Measurements from ENCODE around the gene SMOC2.

SMOC2 gene

GRCh38 chr6:168632694-168633093, 191.7 kb downstream of the SMOC2 start:
- Histone ChIP-seq H3K4me1 (ENCODE audit: control insufficient read depth, insufficient read depth, low read length) (no peaks in the 10 kb centered on the region; the same call in 1 of the 2 replicates), H3K4me3 (ENCODE audit: low read length) (no peak overlapping the region), H3K9me3 (ENCODE audit: control insufficient read depth, insufficient read depth, low read length) (no peaks in the 10 kb centered on the region), H3K36me3 (ENCODE audit: control insufficient read depth, insufficient read depth, low read length) (no peaks in the 10 kb centered on the region), H3K27me3 (ENCODE audit: control insufficient read depth, insufficient read depth, low read length) (no peaks in the 10 kb centered on the region), H3K27ac (ENCODE audit: low read length) (no peak overlapping the region)
- no CpG with 5 or more reads among the region's 3 CpGs for WGBS (ENCODE audit: insufficient coverage, insufficient read length)
- DNase-seq (ENCODE audit: low read depth, low spot score): no peak

DNA sequence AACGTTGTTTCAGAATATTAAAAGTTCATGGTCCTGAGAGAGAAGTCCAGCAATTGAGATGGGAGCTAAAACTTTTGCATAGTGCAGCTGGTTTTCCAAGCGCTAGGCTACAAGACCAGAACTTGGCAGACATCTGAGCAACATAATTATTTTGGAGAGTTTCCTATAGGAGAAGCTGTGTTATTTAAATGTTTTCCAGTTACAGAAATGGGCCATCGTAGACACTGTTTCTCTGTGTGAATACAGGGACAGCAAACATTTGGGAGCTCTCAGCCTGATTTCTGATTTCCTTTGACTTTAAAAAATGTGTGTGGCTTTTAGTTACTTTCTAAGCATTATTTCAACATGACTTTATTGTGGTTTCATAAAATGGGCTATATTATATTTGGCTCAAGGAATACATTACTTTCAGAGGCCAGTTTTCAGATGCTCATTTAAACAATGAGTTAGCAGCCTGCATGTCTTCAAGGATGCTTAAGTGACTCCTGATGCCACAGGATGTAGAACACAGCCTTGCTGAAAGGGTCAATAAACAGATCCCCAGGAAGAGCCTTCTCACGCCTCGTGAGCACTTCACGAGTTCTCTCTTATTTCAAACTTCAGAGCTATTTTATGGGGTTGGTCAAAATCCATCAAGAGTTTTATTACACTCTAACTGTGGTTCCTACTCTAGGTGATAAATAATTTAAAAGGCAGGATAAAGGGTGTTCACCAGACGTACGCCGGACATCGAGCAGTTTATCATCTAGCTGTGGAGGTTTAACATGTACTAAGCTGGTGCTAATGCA, 193.8 kb downstream of the SMOC2 start:
- DNase-seq (ENCODE audit: low read depth, low spot score): no peak
- Histone ChIP-seq H3K27ac (ENCODE audit: low read length) (no peak overlapping the region), H3K4me1 (ENCODE audit: control insufficient read depth, insufficient read depth, low read length) (no peaks in the 10 kb centered on the region; the same call in 1 of the 2 replicates), H3K27me3 (ENCODE audit: control insufficient read depth, insufficient read depth, low read length) (no peaks in the 10 kb centered on the region), H3K4me3 (ENCODE audit: low read length) (no peak overlapping the region), H3K9me3 (ENCODE audit: control insufficient read depth, insufficient read depth, low read length) (no peaks in the 10 kb centered on the region), H3K36me3 (ENCODE audit: control insufficient read depth, insufficient read depth, low read length) (no peaks in the 10 kb centered on the region)
- no CpG with 5 or more reads among the region's 10 CpGs for WGBS (ENCODE audit: insufficient coverage, insufficient read length)

DNA sequence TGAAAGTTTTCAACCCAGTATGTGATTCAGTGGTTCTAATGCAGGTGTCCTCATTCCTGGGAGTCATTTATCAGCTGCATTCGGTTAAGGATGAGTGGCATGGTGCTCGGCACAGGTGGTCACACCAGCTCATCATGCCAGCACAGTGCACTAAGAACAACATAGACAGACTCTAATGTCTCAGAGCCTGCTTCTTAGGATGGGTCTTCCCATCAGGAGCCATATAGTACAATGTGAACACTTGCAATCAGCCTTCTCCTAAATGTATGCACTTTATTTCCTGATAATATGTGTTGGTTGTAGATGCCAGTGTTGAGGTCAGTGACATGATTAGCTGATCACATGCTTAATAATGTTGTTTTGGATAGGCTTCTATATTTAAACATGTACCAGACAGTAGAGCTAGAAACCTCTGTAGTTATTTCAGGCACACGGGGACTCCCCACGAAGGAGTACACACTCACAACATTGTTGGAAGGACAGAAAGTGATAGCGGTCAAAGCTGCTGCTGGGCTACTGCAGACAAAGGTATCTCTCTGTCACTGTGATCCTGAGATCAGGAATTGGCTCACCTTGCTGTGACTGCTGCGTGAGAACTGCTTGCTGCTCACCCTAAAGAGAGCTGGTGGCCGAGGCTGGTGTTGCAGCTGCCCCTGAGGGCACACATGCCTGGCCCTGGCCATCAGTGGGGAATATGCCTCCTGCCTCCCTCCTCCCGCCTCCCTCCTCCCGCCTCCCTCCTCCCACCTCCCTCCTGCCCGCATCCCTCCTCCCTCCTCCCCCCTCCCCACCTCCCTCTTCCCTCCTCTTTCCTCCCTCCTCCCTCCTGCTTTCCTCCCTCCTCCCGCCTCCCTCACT, 195.4 kb downstream of the SMOC2 start:
- Histone ChIP-seq H3K36me3 (ENCODE audit: control insufficient read depth, insufficient read depth, low read length) (no peaks in the 10 kb centered on the region), H3K9me3 (ENCODE audit: control insufficient read depth, insufficient read depth, low read length) (no peaks in the 10 kb centered on the region), H3K27ac (ENCODE audit: low read length) (no peak overlapping the region), H3K4me3 (ENCODE audit: low read length) (no peak overlapping the region), H3K4me1 (ENCODE audit: control insufficient read depth, insufficient read depth, low read length) (peaks cover 2% of the 10 kb centered on the region), H3K27me3 (ENCODE audit: control insufficient read depth, insufficient read depth, low read length) (no peaks in the 10 kb centered on the region)
- no peak for DNase-seq (ENCODE audit: low read depth, low spot score)
- no CpG with 5 or more reads among the region's 11 CpGs for WGBS (ENCODE audit: insufficient coverage, insufficient read length)

- H3K4me3 ChIP-seq (ENCODE audit: low read length): no peak overlapping the region
- H3K27me3 ChIP-seq (ENCODE audit: control insufficient read depth, insufficient read depth, low read length): no peaks in the 10 kb centered on the region
- H3K9me3 ChIP-seq (ENCODE audit: control insufficient read depth, insufficient read depth, low read length): no peaks in the 10 kb centered on the region
- H3K4me1 ChIP-seq (ENCODE audit: control insufficient read depth, insufficient read depth, low read length): peaks cover 2% of the 10 kb centered on the region
- no peak for DNase-seq (ENCODE audit: low read depth, low spot score)
- no peak overlapping the region for H3K27ac ChIP-seq (ENCODE audit: low read length)
- WGBS (ENCODE audit: insufficient coverage, insufficient read length): no CpG with 5 or more reads among the region's 10 CpGs
- no peaks in the 10 kb centered on the region for H3K36me3 ChIP-seq (ENCODE audit: control insufficient read depth, insufficient read depth, low read length)
Measured at GRCh38 chr6:168637834-168638233, 196.8 kb downstream of the SMOC2 start.

GRCh38 chr6:168638468-168639271, 197.7 kb downstream of the SMOC2 start:
- H3K9me3 ChIP-seq (ENCODE audit: control insufficient read depth, insufficient read depth, low read length): no peaks in the 10 kb centered on the region
- H3K4me3 ChIP-seq (ENCODE audit: low read length): no peak overlapping the region
- no peak for DNase-seq (ENCODE audit: low read depth, low spot score)
- H3K4me1 ChIP-seq (ENCODE audit: control insufficient read depth, insufficient read depth, low read length): peaks cover 2% of the 10 kb centered on the region
- WGBS (ENCODE audit: insufficient coverage, insufficient read length): no CpG with 5 or more reads among the region's 22 CpGs
- H3K36me3 ChIP-seq (ENCODE audit: control insufficient read depth, insufficient read depth, low read length): no peaks in the 10 kb centered on the region
- H3K27me3 ChIP-seq (ENCODE audit: control insufficient read depth, insufficient read depth, low read length): no peaks in the 10 kb centered on the region
- no peak overlapping the region for H3K27ac ChIP-seq (ENCODE audit: low read length)

DNA sequence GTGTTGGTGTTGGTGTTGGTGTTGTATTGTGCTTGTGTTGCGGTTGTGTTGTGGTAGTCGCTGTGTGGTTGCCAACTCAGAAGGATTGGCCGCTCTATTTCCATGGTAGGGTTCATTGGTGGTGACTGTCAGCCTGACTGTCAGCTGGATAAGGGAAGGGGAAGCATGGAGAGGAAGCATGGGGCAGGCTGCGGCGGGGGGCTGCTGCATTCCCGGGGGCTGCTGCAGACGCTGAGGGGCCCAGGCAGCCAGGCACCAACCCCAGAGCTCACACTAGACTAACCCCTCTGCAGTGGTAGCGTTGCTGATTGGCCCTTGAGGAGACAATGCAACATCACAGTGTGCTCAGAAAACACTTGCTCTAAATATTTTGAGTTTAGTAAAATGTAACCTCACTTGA, 199.2 kb downstream of the SMOC2 start:
- Histone ChIP-seq H3K4me3 (ENCODE audit: low read length) (no peak overlapping the region), H3K36me3 (ENCODE audit: control insufficient read depth, insufficient read depth, low read length) (no peaks in the 10 kb centered on the region), H3K27me3 (ENCODE audit: control insufficient read depth, insufficient read depth, low read length) (no peaks in the 10 kb centered on the region), H3K4me1 (ENCODE audit: control insufficient read depth, insufficient read depth, low read length) (peaks cover 2% of the 10 kb centered on the region), H3K27ac (ENCODE audit: low read length) (no peak overlapping the region), H3K9me3 (ENCODE audit: control insufficient read depth, insufficient read depth, low read length) (no peaks in the 10 kb centered on the region)
- WGBS (ENCODE audit: insufficient coverage, insufficient read length): no CpG with 5 or more reads among the region's 8 CpGs
- DNase-seq (ENCODE audit: low read depth, low spot score): no peak

GRCh38 chr6:168640768-168641167, 199.8 kb downstream of the SMOC2 start:
- DNase-seq (ENCODE audit: low read depth, low spot score): no peak

GRCh38 chr6:168641446-168641845, 200.5 kb downstream of the SMOC2 start:
- Histone ChIP-seq H3K4me1 (ENCODE audit: control insufficient read depth, insufficient read depth, low read length) (peaks cover 2% of the 10 kb centered on the region), H3K27me3 (ENCODE audit: control insufficient read depth, insufficient read depth, low read length) (no peaks in the 10 kb centered on the region), H3K4me3 (ENCODE audit: low read length) (no peak overlapping the region), H3K36me3 (ENCODE audit: control insufficient read depth, insufficient read depth, low read length) (no peaks in the 10 kb centered on the region), H3K27ac (ENCODE audit: low read length) (no peak overlapping the region), H3K9me3 (ENCODE audit: control insufficient read depth, insufficient read depth, low read length) (no peaks in the 10 kb centered on the region)
- DNase-seq (ENCODE audit: low read depth, low spot score): no peak
- no CpG with 5 or more reads among the region's 5 CpGs for WGBS (ENCODE audit: insufficient coverage, insufficient read length)

More at GRCh38 chr6:168640768-168641167, 199.8 kb downstream of the SMOC2 start:
- Histone ChIP-seq H3K4me1 (ENCODE audit: control insufficient read depth, insufficient read depth, low read length) (peaks cover 2% of the 10 kb centered on the region), H3K27me3 (ENCODE audit: control insufficient read depth, insufficient read depth, low read length) (no peaks in the 10 kb centered on the region), H3K9me3 (ENCODE audit: control insufficient read depth, insufficient read depth, low read length) (no peaks in the 10 kb centered on the region), H3K36me3 (ENCODE audit: control insufficient read depth, insufficient read depth, low read length) (no peaks in the 10 kb centered on the region), H3K27ac (ENCODE audit: low read length) (no peak overlapping the region), H3K4me3 (ENCODE audit: low read length) (no peak overlapping the region)
- no CpG with 5 or more reads among the region's 5 CpGs for WGBS (ENCODE audit: insufficient coverage, insufficient read length)

- H3K27me3 ChIP-seq (ENCODE audit: control insufficient read depth, insufficient read depth, low read length): no peaks in the 10 kb centered on the region
Measured at GRCh38 chr6:168643401-168643800, 202.4 kb downstream of the SMOC2 start.

GRCh38 chr6:168645326-168645725, 204.3 kb downstream of the SMOC2 start:
- H3K4me3 ChIP-seq (ENCODE audit: low read length): no peak overlapping the region
- no peak for DNase-seq (ENCODE audit: low read depth, low spot score)
- H3K4me1 ChIP-seq (ENCODE audit: control insufficient read depth, insufficient read depth, low read length): peaks cover 4% of the 10 kb centered on the region; the same call in 1 of the 2 replicates
- no peaks in the 10 kb centered on the region for H3K9me3 ChIP-seq (ENCODE audit: control insufficient read depth, insufficient read depth, low read length)
- no peak overlapping the region for H3K27ac ChIP-seq (ENCODE audit: low read length)
- H3K27me3 ChIP-seq (ENCODE audit: control insufficient read depth, insufficient read depth, low read length): no peaks in the 10 kb centered on the region
- WGBS (ENCODE audit: insufficient coverage, insufficient read length): no CpG with 5 or more reads among the region's 9 CpGs
- H3K36me3 ChIP-seq (ENCODE audit: control insufficient read depth, insufficient read depth, low read length): no peaks in the 10 kb centered on the region

More at GRCh38 chr6:168643401-168643800, 202.4 kb downstream of the SMOC2 start:
- no CpG with 5 or more reads among the region's 10 CpGs for WGBS (ENCODE audit: insufficient coverage, insufficient read length)
- Histone ChIP-seq H3K9me3 (ENCODE audit: control insufficient read depth, insufficient read depth, low read length) (no peaks in the 10 kb centered on the region), H3K27ac (ENCODE audit: low read length) (no peak overlapping the region), H3K4me1 (ENCODE audit: control insufficient read depth, insufficient read depth, low read length) (peaks cover 2% of the 10 kb centered on the region), H3K36me3 (ENCODE audit: control insufficient read depth, insufficient read depth, low read length) (no peaks in the 10 kb centered on the region), H3K4me3 (ENCODE audit: low read length) (no peak overlapping the region)
- no peak for DNase-seq (ENCODE audit: low read depth, low spot score)
